GM18909 (cell line): ENCODE data around the gene VENTX.

Experiments used
- ATAC-seq: cut with Tn5 transposase; IDR thresholded peaks from one replicate; pipeline ENCODE4 v1.9.1; 2021; ENCODE audit warnings: mild to moderate bottlenecking; ENCODE audit not compliant: unreplicated experiment, poor library complexity

The VENTX gene

GRCh38 chr10:133237588-133238465 lies at the start of gene VENTX:
Gene VENTX (plus strand): TSS chr10:133237855. CDS start chr10:133237915, 60 bp downstream.
- ATAC-seq = no peak

GRCh38 chr10:133187906-133188681 lies 49.6 kb upstream of the VENTX start:
- no peak for ATAC-seq

- no peak for ATAC-seq
These were observed 48.4 kb upstream of the VENTX start for GRCh38 chr10:133189256-133189655.

GRCh38 chr10:133189726-133190125 lies 47.9 kb upstream of the VENTX start:
- no peak for ATAC-seq

- no peak for ATAC-seq
These were observed 47.4 kb upstream of the VENTX start for GRCh38 chr10:133190225-133190624.

GRCh38 chr10:133191651-133192050 lies 46.0 kb upstream of the VENTX start:
- ATAC-seq = no peak

- ATAC-seq = no peak
These were observed 43.5 kb upstream of the VENTX start for GRCh38 chr10:133194151-133194550.

GRCh38 chr10:133195096-133195495 lies 42.6 kb upstream of the VENTX start:
- no peak for ATAC-seq

GRCh38 chr10:133195611-133196010 lies 42.0 kb upstream of the VENTX start:
- ATAC-seq = no peak

GRCh38 chr10:133196221-133196915 lies 41.3 kb upstream of the VENTX start:
- no peak for ATAC-seq

GRCh38 chr10:133196936-133197758 lies 40.5 kb upstream of the VENTX start:
- ATAC-seq = no peak

- ATAC-seq = no peak
These were observed 39.9 kb upstream of the VENTX start for GRCh38 chr10:133197786-133198185.

GRCh38 chr10:133198206-133198605 lies 39.4 kb upstream of the VENTX start:
- no peak for ATAC-seq

- no peak for ATAC-seq
These were observed 38.8 kb upstream of the VENTX start for GRCh38 chr10:133198621-133199487.

- ATAC-seq = no peak
These were observed 38.2 kb upstream of the VENTX start for GRCh38 chr10:133199488-133199885.

GRCh38 chr10:133199992-133200611 lies 37.6 kb upstream of the VENTX start:
- ATAC-seq = no peak

- ATAC-seq = no peak
These were observed 37.0 kb upstream of the VENTX start for GRCh38 chr10:133200621-133201031.

GRCh38 chr10:133201151-133201947 lies 36.3 kb upstream of the VENTX start:
- ATAC-seq = no peak
